GM23338 (cell line): ENCODE measurements around the gene CMYA5. TPM values are rescaled to one million over a fixed set of nuclear protein-coding genes. Genes with fewer than 3 reads are reported as not detected.

Source experiments
- ATAC-seq: fragments of 200-7000 bp; cut with Tn5 transposase; 3 replicates; pipeline ENCODE4 v1.9.1; 2020
- DNase-seq: peaks from one replicate; pipeline ENCODE4 v3.0.0-alpha.2; 2015; ENCODE audit warnings: low spot score
- H2AFZ ChIP-seq: fragments of 200-600 bp; sonication (generic); 2 replicates; pipeline ENCODE4 v1.8.0; 2016; ENCODE audit warnings: antibody characterized with exemption, mild to moderate bottlenecking, moderate library complexity
- H3F3A ChIP-seq: fragments of 200-600 bp; sonication (generic); replicated peaks from 2 replicates; pipeline ENCODE4 v1.8.0; 2017; ENCODE audit warnings: antibody characterized with exemption, mixed run types, low read depth
- H3K27ac ChIP-seq: fragments of 200-600 bp; sonication (generic); 2 replicates; pipeline ENCODE4 v1.6.1; 2016; ENCODE audit warnings: low read depth
- H3K27me3 ChIP-seq: fragments of 200-600 bp; sonication (generic); 2 replicates; pipeline ENCODE4 v1.8.0; 2016; ENCODE audit warnings: mild to moderate bottlenecking, mixed run types, moderate library complexity; ENCODE audit not compliant: insufficient read depth
- H3K36me3 ChIP-seq: fragments of 200-600 bp; sonication (generic); 2 replicates; pipeline ENCODE4 v1.8.0; 2016; ENCODE audit warnings: mild to moderate bottlenecking; ENCODE audit not compliant: insufficient read depth
- H3K4me1 ChIP-seq: fragments of 200-600 bp; sonication (generic); 2 replicates; pipeline ENCODE4 v1.8.0; 2016; ENCODE audit warnings: mild to moderate bottlenecking, moderate library complexity; ENCODE audit not compliant: insufficient read depth
- H3K4me2 ChIP-seq: fragments of 200-600 bp; sonication (generic); 2 replicates; pipeline ENCODE4 v1.7.1; 2017; ENCODE audit warnings: mixed run types
- H3K4me3 ChIP-seq: fragments of 200-600 bp; sonication (generic); 2 replicates; pipeline ENCODE4 v1.6.1; 2016; ENCODE audit warnings: mixed run types
- H3K79me2 ChIP-seq: fragments of 200-600 bp; sonication (generic); replicated peaks from 2 replicates; pipeline ENCODE4 v1.8.0; 2017; ENCODE audit warnings: mild to moderate bottlenecking; ENCODE audit not compliant: insufficient read depth
- H3K9me2 ChIP-seq: fragments of 200-600 bp; sonication (generic); 2 replicates; pipeline ENCODE4 v1.8.0; 2017; ENCODE audit not compliant: insufficient read depth
- H4K20me1 ChIP-seq: fragments of 200-600 bp; sonication (generic); replicated peaks from 2 replicates; pipeline ENCODE4 v1.8.0; 2017; ENCODE audit warnings: mild to moderate bottlenecking; ENCODE audit not compliant: insufficient read depth
- H3K27ac Mint-ChIP-seq: 2 replicates; pipeline ENCODE4 v1.8.0; 2020; ENCODE audit warnings: inconsistent platforms, mild to moderate bottlenecking, moderate library complexity, mixed read lengths
- H3K27me3 Mint-ChIP-seq: 3 replicates; pipeline ENCODE4 v1.8.0; 2022; ENCODE audit warnings: low read depth, mild to moderate bottlenecking, moderate library complexity, mixed read lengths, inconsistent platforms; ENCODE audit not compliant: insufficient read depth, poor library complexity
- H3K36me3 Mint-ChIP-seq: 3 replicates; pipeline ENCODE4 v1.8.0; 2021; ENCODE audit warnings: low read depth, mild to moderate bottlenecking, inconsistent platforms, moderate library complexity, mixed read lengths
- H3K4me1 Mint-ChIP-seq: 3 replicates; pipeline ENCODE4 v1.8.0; 2020; ENCODE audit warnings: mild to moderate bottlenecking, inconsistent platforms, mixed read lengths
- H3K4me3 Mint-ChIP-seq: 3 replicates; pipeline ENCODE4 v1.8.0; 2021; ENCODE audit warnings: moderate library complexity, mild to moderate bottlenecking, inconsistent platforms, mixed read lengths
- H3K9me3 Mint-ChIP-seq: 3 replicates; pipeline ENCODE4 v1.8.0; 2020; ENCODE audit warnings: moderate library complexity, mild to moderate bottlenecking, inconsistent platforms, mixed read lengths
- CREB1 ChIP-seq: fragments of 250-450 bp; sonication (Bioruptor Pico); IDR thresholded peaks from 2 replicates; pipeline ENCODE4 v1.5.0; 2020; ENCODE audit warnings: low read depth, mild to moderate bottlenecking, moderate library complexity
- JUNB ChIP-seq: IDR thresholded peaks from one replicate; pipeline ENCODE4 v1.6.1; 2016; ENCODE audit warnings: antibody characterized with exemption; ENCODE audit not compliant: unreplicated experiment
- NANOG ChIP-seq: IDR thresholded peaks from 2 replicates; pipeline ENCODE4 v1.6.1; 2016; ENCODE audit warnings: antibody characterized with exemption, borderline replicate concordance
- STAT1 ChIP-seq: IDR thresholded peaks from one replicate; pipeline ENCODE4 v1.6.1; 2016; ENCODE audit warnings: antibody characterized with exemption; ENCODE audit not compliant: unreplicated experiment
- ZNF114 ChIP-seq: fragments of 250-450 bp; sonication (Bioruptor Pico); IDR thresholded peaks from 2 replicates; pipeline ENCODE4 v1.5.0; 2020; ENCODE audit warnings: mild to moderate bottlenecking, moderate library complexity
- polyA plus RNA-seq: library from polyadenylated mRNA; unstranded; fragments of >200 nt; fragmentation: Nextera tagmentation; extraction: Ambion mirVana; gene quantifications from 2 replicates; pipeline ENCODE4 v1.2.1, GENCODE V29; 2016
- total RNA-seq: library from RNA; depleted of rRNA; stranded (reverse); fragments of >200 nt; shearing (Covaris generic); gene quantifications from 2 replicates; pipeline ENCODE4 v1.2.3, GENCODE V29; 2014
- TF ChIP-seq, protein P1 (sequence below): fragments of 250-450 bp; sonication (Bioruptor Pico); IDR thresholded peaks from 2 replicates; pipeline ENCODE4 v1.5.0; 2020; ENCODE audit warnings: mild to moderate bottlenecking, moderate library complexity

The CMYA5 gene
- total and polyA plus RNA-seq, 2 experiments from 2014 or later: 0.45 to 0.49 TPM

DNA sequence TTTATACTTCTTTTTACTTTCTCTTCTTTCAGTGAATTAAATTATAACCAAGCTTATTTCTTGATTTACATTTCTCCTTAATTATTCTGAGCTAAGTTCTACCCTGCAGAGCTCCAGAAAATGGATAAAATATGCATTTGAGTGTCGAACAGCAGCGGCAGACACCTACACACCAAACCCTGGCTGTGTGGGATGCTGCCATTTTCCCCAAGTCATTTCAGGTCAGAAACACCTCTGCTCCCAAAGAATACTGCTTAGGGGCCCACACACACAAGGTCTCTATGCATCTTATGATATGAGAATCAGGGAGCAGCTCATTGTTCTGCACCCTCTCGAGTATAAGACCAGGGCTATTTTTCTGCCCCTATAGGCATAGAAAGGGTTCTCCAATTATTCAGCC, 122.3 kb downstream of the CMYA5 start:
- Mint-ChIP-seq H3K4me3 (no peak overlapping the region), H3K4me1 (peaks cover 3% of the 10 kb centered on the region; the same call in 2 of the 3 replicates), H3K9me3 (no peaks in the 10 kb centered on the region; the same call in 2 of the 3 replicates), H3K27me3 (no peaks in the 10 kb centered on the region), H3K27ac (no peak overlapping the region), H3K36me3 (no peaks in the 10 kb centered on the region)
- no peaks in the 10 kb centered on the region for H3K79me2 ChIP-seq
- no peaks in the 10 kb centered on the region for H4K20me1 ChIP-seq
- no peak overlapping the region for H3K4me2 ChIP-seq
- H3F3A ChIP-seq: no peaks in the 10 kb centered on the region
- H3K36me3 ChIP-seq: no peaks in the 10 kb centered on the region
- ATAC-seq: no peak
- TF ChIP-seq ZNF114 (CRISPR knock-in tag) (no peak), CREB1 (CRISPR knock-in tag) (no peak)
- TF ChIP-seq, protein P1, sequence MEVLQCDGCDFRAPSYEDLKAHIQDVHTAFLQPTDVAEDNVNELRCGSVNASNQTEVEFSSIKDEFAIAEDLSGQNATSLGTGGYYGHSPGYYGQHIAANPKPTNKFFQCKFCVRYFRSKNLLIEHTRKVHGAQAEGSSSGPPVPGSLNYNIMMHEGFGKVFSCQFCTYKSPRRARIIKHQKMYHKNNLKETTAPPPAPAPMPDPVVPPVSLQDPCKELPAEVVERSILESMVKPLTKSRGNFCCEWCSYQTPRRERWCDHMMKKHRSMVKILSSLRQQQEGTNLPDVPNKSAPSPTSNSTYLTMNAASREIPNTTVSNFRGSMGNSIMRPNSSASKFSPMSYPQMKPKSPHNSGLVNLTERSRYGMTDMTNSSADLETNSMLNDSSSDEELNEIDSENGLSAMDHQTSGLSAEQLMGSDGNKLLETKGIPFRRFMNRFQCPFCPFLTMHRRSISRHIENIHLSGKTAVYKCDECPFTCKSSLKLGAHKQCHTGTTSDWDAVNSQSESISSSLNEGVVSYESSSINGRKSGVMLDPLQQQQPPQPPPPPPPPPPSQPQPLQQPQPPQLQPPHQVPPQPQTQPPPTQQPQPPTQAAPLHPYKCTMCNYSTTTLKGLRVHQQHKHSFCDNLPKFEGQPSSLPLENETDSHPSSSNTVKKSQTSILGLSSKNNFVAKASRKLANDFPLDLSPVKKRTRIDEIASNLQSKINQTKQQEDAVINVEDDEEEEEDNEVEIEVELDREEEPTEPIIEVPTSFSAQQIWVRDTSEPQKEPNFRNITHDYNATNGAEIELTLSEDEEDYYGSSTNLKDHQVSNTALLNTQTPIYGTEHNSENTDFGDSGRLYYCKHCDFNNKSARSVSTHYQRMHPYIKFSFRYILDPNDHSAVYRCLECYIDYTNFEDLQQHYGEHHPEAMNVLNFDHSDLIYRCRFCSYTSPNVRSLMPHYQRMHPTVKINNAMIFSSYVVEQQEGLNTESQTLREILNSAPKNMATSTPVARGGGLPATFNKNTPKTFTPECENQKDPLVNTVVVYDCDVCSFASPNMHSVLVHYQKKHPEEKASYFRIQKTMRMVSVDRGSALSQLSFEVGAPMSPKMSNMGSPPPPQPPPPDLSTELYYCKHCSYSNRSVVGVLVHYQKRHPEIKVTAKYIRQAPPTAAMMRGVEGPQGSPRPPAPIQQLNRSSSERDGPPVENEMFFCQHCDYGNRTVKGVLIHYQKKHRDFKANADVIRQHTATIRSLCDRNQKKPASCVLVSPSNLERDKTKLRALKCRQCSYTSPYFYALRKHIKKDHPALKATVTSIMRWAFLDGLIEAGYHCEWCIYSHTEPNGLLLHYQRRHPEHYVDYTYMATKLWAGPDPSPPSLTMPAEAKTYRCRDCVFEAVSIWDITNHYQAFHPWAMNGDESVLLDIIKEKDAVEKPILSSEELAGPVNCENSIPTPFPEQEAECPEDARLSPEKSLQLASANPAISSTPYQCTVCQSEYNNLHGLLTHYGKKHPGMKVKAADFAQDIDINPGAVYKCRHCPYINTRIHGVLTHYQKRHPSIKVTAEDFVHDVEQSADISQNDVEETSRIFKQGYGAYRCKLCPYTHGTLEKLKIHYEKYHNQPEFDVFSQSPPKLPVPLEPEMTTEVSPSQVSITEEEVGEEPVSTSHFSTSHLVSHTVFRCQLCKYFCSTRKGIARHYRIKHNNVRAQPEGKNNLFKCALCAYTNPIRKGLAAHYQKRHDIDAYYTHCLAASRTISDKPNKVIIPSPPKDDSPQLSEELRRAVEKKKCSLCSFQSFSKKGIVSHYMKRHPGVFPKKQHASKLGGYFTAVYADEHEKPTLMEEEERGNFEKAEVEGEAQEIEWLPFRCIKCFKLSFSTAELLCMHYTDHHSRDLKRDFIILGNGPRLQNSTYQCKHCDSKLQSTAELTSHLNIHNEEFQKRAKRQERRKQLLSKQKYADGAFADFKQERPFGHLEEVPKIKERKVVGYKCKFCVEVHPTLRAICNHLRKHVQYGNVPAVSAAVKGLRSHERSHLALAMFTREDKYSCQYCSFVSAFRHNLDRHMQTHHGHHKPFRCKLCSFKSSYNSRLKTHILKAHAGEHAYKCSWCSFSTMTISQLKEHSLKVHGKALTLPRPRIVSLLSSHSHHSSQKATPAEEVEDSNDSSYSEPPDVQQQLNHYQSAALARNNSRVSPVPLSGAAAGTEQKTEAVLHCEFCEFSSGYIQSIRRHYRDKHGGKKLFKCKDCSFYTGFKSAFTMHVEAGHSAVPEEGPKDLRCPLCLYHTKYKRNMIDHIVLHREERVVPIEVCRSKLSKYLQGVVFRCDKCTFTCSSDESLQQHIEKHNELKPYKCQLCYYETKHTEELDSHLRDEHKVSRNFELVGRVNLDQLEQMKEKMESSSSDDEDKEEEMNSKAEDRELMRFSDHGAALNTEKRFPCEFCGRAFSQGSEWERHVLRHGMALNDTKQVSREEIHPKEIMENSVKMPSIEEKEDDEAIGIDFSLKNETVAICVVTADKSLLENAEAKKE (CRISPR knock-in tag): no peak
- H3K27me3 ChIP-seq: no peaks in the 10 kb centered on the region
- H3K27ac ChIP-seq: no peak overlapping the region
- no peak for DNase-seq
- no peak overlapping the region for H3K4me3 ChIP-seq
- H3K9me2 ChIP-seq: 0 out of 2 replicates have a peak, but pooled peaks cover 3% of the 10 kb centered on the region
- no peaks in the 10 kb centered on the region for H3K4me1 ChIP-seq
- no peak overlapping the region for H2AFZ ChIP-seq

DNA sequence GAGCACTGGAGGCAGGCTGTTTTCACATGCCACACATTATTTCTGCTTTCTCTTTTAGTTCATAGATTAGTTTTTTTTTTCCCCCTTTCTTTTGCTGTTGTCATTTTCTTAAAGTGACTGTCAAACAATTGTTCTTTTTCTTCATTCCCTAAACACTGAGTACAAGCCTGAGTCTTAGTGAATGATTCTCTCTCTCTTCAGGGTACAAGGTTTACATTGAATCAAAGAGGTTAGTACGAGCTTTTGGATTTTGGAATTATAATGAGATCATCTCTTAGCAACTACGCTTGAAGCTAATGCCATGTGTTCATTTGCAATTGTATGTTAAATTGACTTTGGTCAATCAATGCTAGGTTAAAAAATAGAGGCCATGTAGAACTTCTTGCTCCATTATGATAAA, 125.1 kb downstream of the CMYA5 start:
- Mint-ChIP-seq H3K27ac (no peak overlapping the region), H3K27me3 (no peaks in the 10 kb centered on the region), H3K4me1 (no peaks in the 10 kb centered on the region), H3K4me3 (no peak overlapping the region), H3K9me3 (peaks cover 4% of the 10 kb centered on the region; the same call in 2 of the 3 replicates), H3K36me3 (no peaks in the 10 kb centered on the region)
- DNase-seq (no peak), ATAC-seq (no peak)
- no peaks in the 10 kb centered on the region for H3K79me2 ChIP-seq
- H2AFZ ChIP-seq: no peak overlapping the region; the same call in 1 of the 2 replicates
- no peaks in the 10 kb centered on the region for H3F3A ChIP-seq
- no peaks in the 10 kb centered on the region for H3K36me3 ChIP-seq
- H3K4me1 ChIP-seq: no peaks in the 10 kb centered on the region
- no peak for TF ChIP-seq STAT1
- TF ChIP-seq NANOG: no peak
- no peak for TF ChIP-seq JUNB
- no peaks in the 10 kb centered on the region for H4K20me1 ChIP-seq
- peaks cover 3% of the 10 kb centered on the region; the same call in 1 of the 2 replicates for H3K9me2 ChIP-seq
- H3K27me3 ChIP-seq: no peaks in the 10 kb centered on the region
- H3K4me2 ChIP-seq: no peak overlapping the region
- H3K27ac ChIP-seq: no peak overlapping the region
- H3K4me3 ChIP-seq: no peak overlapping the region
